ENCODE data around the gene CUL5. TPM values are rescaled to one million over a fixed set of nuclear protein-coding genes. Genes with fewer than 3 reads are reported as not detected.

CUL5 gene
- total and polyA plus RNA-seq, 2 of the 4 experiments (the other 2 are of a cell fraction): 8.8 to 31.0 TPM

GRCh38 chr11:107973641-107974040, 35.1 kb upstream of the CUL5 start:
- POLR2A ChIA-PET (ENCODE audit: unreplicated experiment): no interaction called here
- H3K14ac ChIP-seq (replicated peaks; ENCODE audit: low read depth, low read length): no peak overlapping the region
- H4K20me1 ChIP-seq (ENCODE audit: insufficient read depth, low read length): no peaks in the 10 kb centered on the region

More at GRCh38 chr11:107973641-107974040, 35.1 kb upstream of the CUL5 start:
- no peak overlapping the region for H3K4me3 ChIP-seq (ENCODE audit: insufficient read depth, low read depth, low read length)
- no peak overlapping the region for H3K18ac ChIP-seq (ENCODE audit: low read depth, low read length)
- CTCF ChIA-PET: no interaction called here
- H2AK9ac ChIP-seq (replicated peaks; ENCODE audit: low read depth, low read length, poor library complexity): no peak overlapping the region
- H2AK5ac ChIP-seq (ENCODE audit: low read depth, low read length): no peak overlapping the region
- no peaks in the 10 kb centered on the region for H3K79me1 ChIP-seq (ENCODE audit: low read depth in 1 of 2, low read length in 2 of 2)
- no peak overlapping the region for H2AFZ ChIP-seq (replicated peaks; ENCODE audit: low read length, poor library complexity)
- no peak overlapping the region for H4K8ac ChIP-seq (ENCODE audit: low read depth in 2 of 2, low read length in 2 of 2)
- dilution Hi-C loops (cut with HindIII; ENCODE audit: low sequenced_read_pairs, unreplicated experiment): no loop called here
- DNase-seq (no peak), ATAC-seq (ENCODE audit: low read depth) (no peak)
- WGBS, 2 experiments (ENCODE audit: extremely low coverage in 2 of 2, insufficient read length in 1 of 2): no CpG with 5 or more reads among the region's 1 CpG
- no peak overlapping the region for H3K27ac ChIP-seq (ENCODE audit: insufficient read depth, low read length)
- H2BK5ac ChIP-seq (ENCODE audit: low read depth, low read length, poor library complexity, severe bottlenecking): no peak overlapping the region
- H3K27me3 ChIP-seq (ENCODE audit: control insufficient read depth, insufficient read depth, low read length): no peaks in the 10 kb centered on the region; the same call in 1 of the 2 replicates
- H3K9ac ChIP-seq (ENCODE audit: low read depth, low read length): no peak overlapping the region
- no peaks in the 10 kb centered on the region for H3K4me1 ChIP-seq (ENCODE audit: control insufficient read depth, insufficient read depth, low read length)
- no peaks in the 10 kb centered on the region for H3K36me3 ChIP-seq (ENCODE audit: control insufficient read depth, insufficient read depth, low read length)
- H2BK15ac ChIP-seq (ENCODE audit: low read depth, low read length): no peak overlapping the region
- in situ Hi-C loops (cut with MboI; ENCODE audit: low sequenced_read_pairs): no loop called here
- H3K9me3 ChIP-seq (ENCODE audit: control insufficient read depth, insufficient read depth, low read length): no peaks in the 10 kb centered on the region
- H2BK20ac ChIP-seq (ENCODE audit: low read depth, low read length): no peak overlapping the region
- intact Hi-C loops (cut with micrococcal nuclease): no loop called here
- H3K23ac ChIP-seq (ENCODE audit: low read depth, low read length): no peak overlapping the region
- no peak overlapping the region for H4K91ac ChIP-seq (ENCODE audit: insufficient read depth, low read depth, low read length)
- H4K5ac ChIP-seq (ENCODE audit: low read depth, low read length): no peak overlapping the region
- no peak overlapping the region for H3K56ac ChIP-seq (ENCODE audit: extremely low read depth, insufficient read depth, low read length)
- H3K4ac ChIP-seq (ENCODE audit: low read depth, low read length): no peak overlapping the region
- no peak overlapping the region for H3K4me2 ChIP-seq (ENCODE audit: low read depth, low read length)
- no TSS peak for BruUV-seq (replicated peaks)
- H2BK120ac ChIP-seq (ENCODE audit: low read depth, low read length): no peak overlapping the region
- TF ChIP-seq ELK1 (IDR thresholded peaks at IDR 0.05; ENCODE audit: borderline replicate concordance, low read depth, low read length) (no peak), RAD21 (IDR thresholded peaks at IDR 0.05; ENCODE audit: low read length) (no peak), MAZ (IDR thresholded peaks at IDR 0.05; ENCODE audit: borderline replicate concordance, low read depth, low read length) (no peak), RCOR1 (IDR thresholded peaks at IDR 0.05; ENCODE audit: insufficient replicate concordance, low read length) (no peak), MXI1 (IDR thresholded peaks at IDR 0.05; ENCODE audit: borderline replicate concordance, low read depth, low read length) (no peak), CTCF (conservative IDR thresholded peaks at IDR 0.05; ENCODE audit: low read depth, low read length) (no peak), NFE2L2 (IDR thresholded peaks at IDR 0.05; ENCODE audit: low read depth, low read length) (no peak), RFX5 (IDR thresholded peaks at IDR 0.05; ENCODE audit: low read depth, low read length) (no peak), FOS (IDR thresholded peaks at IDR 0.05; ENCODE audit: low read depth, low read length) (no peak), MAFK (IDR thresholded peaks at IDR 0.05; ENCODE audit: low read depth, low read length) (no peak)
- H3K9me1 ChIP-seq (ENCODE audit: insufficient read depth, low read length): no peaks in the 10 kb centered on the region
